ENCODE data around the gene ZNF516.

The ZNF516 gene

GRCh38 chr18:76490670-76491472 lies 4.2 kb downstream of the ZNF516 start:
- Histone ChIP-seq H3K27me3 (ENCODE audit: control insufficient read depth in 1 of 2, insufficient read depth in 1 of 2, low read length in 2 of 2) (no peaks in the 10 kb centered on the region), H3K27ac (ENCODE audit: low read length, poor library complexity, severe bottlenecking) (no peak overlapping the region), H3K14ac (ENCODE audit: low read length in 2 of 2) (peak overlapping the region in 1 of 2 experiments; percentile 75), H3K23ac (ENCODE audit: low read length in 2 of 2) (peak overlapping the region in 1 of 2 experiments; percentile 23), H4K8ac (ENCODE audit: low read length) (no peak overlapping the region), H3K4me1 (ENCODE audit: control insufficient read depth, insufficient read depth, low read depth, low read length) (peaks cover 23% of the 10 kb centered on the region), H3K4me3 (ENCODE audit: insufficient read depth in 1 of 2, low read depth in 1 of 2, low read length in 2 of 2) (peak overlapping the region; percentile 76 to 87), H3K9me3 (ENCODE audit: control insufficient read depth, low read length) (no peaks in the 10 kb centered on the region), H3K9ac (ENCODE audit: low read length) (peak overlapping the region; percentile 92), H2BK120ac (ENCODE audit: low read depth, low read length) (no peak overlapping the region), H3K79me1 (replicated peaks; ENCODE audit: low read length, poor library complexity, severe bottlenecking) (peaks cover 8% of the 10 kb centered on the region), H3K4me2 (ENCODE audit: low read length, poor library complexity, severe bottlenecking) (peak overlapping the region; percentile 97), H2AK5ac (ENCODE audit: low read length, severe bottlenecking) (peak overlapping the region; percentile 51), H3K36me3 (ENCODE audit: control insufficient read depth in 1 of 2, insufficient read depth in 2 of 2, low read depth in 1 of 2, low read length in 2 of 2) (no peaks in the 10 kb centered on the region), H2BK15ac (ENCODE audit: low read depth, poor library complexity, severe bottlenecking) (peak overlapping the region; percentile 46), H2BK5ac (ENCODE audit: low read depth, low read length, poor library complexity, severe bottlenecking) (no peak overlapping the region), H2BK12ac (ENCODE audit: low read length in 2 of 2) (no peak overlapping the region), H3K18ac (ENCODE audit: low read depth in 1 of 2, low read length in 2 of 2) (peak overlapping the region; percentile 77 to 85), H3K4ac (ENCODE audit: low read depth in 1 of 2, low read length in 2 of 2) (peak overlapping the region; percentile 24 to 47), H2AFZ (ENCODE audit: low read depth, low read length) (no peak overlapping the region), H4K91ac (ENCODE audit: low read length) (peak overlapping the region; percentile 11)
- 4% methylated on average over 28 of the region's 73 CpGs for WGBS
- DNase-seq: peak; percentile 56

- peaks cover 12% of the 10 kb centered on the region for H3K79me1 ChIP-seq (replicated peaks; ENCODE audit: low read length, poor library complexity, severe bottlenecking)
- no peak overlapping the region for H3K4ac ChIP-seq (ENCODE audit: low read depth in 1 of 2, low read length in 2 of 2)
- no peaks in the 10 kb centered on the region for H3K27me3 ChIP-seq (ENCODE audit: control insufficient read depth in 1 of 2, insufficient read depth in 1 of 2, low read length in 2 of 2)
- peaks cover 20% of the 10 kb centered on the region for H3K4me1 ChIP-seq (ENCODE audit: control insufficient read depth, insufficient read depth, low read depth, low read length)
- peak overlapping the region; percentile 78 for H3K4me2 ChIP-seq (ENCODE audit: low read length, poor library complexity, severe bottlenecking)
- H3K23ac ChIP-seq (ENCODE audit: low read length in 2 of 2): no peak overlapping the region
- H2BK12ac ChIP-seq (ENCODE audit: low read length in 2 of 2): no peak overlapping the region
- H3K4me3 ChIP-seq (ENCODE audit: insufficient read depth in 1 of 2, low read depth in 1 of 2, low read length in 2 of 2): peak overlapping the region in 1 of 2 experiments; percentile 87
- H4K91ac ChIP-seq (ENCODE audit: low read length): no peak overlapping the region
- H2AFZ ChIP-seq (ENCODE audit: low read depth, low read length): no peak overlapping the region
- no peak overlapping the region for H4K8ac ChIP-seq (ENCODE audit: low read length)
- no peak overlapping the region for H3K27ac ChIP-seq (ENCODE audit: low read length, poor library complexity, severe bottlenecking)
- no peak overlapping the region for H2AK5ac ChIP-seq (ENCODE audit: low read length, severe bottlenecking)
- no peak overlapping the region for H2BK120ac ChIP-seq (ENCODE audit: low read depth, low read length)
- peak overlapping the region; percentile 92 for H3K9ac ChIP-seq (ENCODE audit: low read length)
- peaks cover 0 to 3% of the 10 kb centered on the region in 2 experiments for H3K36me3 ChIP-seq (ENCODE audit: control insufficient read depth in 1 of 2, insufficient read depth in 2 of 2, low read depth in 1 of 2, low read length in 2 of 2)
- no peak for DNase-seq
- no peaks in the 10 kb centered on the region for H3K9me3 ChIP-seq (ENCODE audit: control insufficient read depth, low read length)
- no peak overlapping the region for H3K14ac ChIP-seq (ENCODE audit: low read length in 2 of 2)
- H2BK5ac ChIP-seq (ENCODE audit: low read depth, low read length, poor library complexity, severe bottlenecking): no peak overlapping the region
- WGBS: 43% methylated on average over 1 of the region's 5 CpGs
- H3K18ac ChIP-seq (ENCODE audit: low read depth in 1 of 2, low read length in 2 of 2): no peak overlapping the region
- H2BK15ac ChIP-seq (ENCODE audit: low read depth, poor library complexity, severe bottlenecking): no peak overlapping the region
Observed at GRCh38 chr18:76490033-76490432, 5.0 kb downstream of the ZNF516 start.

- peaks cover 12% of the 10 kb centered on the region for H3K79me1 ChIP-seq (replicated peaks; ENCODE audit: low read length, poor library complexity, severe bottlenecking)
Observed at GRCh38 chr18:76489081-76489480, 6.0 kb downstream of the ZNF516 start.

GRCh38 chr18:76488190-76488589 lies 6.9 kb downstream of the ZNF516 start:
- no peak overlapping the region for H2AK5ac ChIP-seq (ENCODE audit: low read length, severe bottlenecking)
- no peak overlapping the region for H2BK5ac ChIP-seq (ENCODE audit: low read depth, low read length, poor library complexity, severe bottlenecking)
- H2AFZ ChIP-seq (ENCODE audit: low read depth, low read length): no peak overlapping the region
- peak overlapping the region; percentile 28 for H4K8ac ChIP-seq (ENCODE audit: low read length)
- H3K79me1 ChIP-seq (replicated peaks; ENCODE audit: low read length, poor library complexity, severe bottlenecking): peaks cover 20% of the 10 kb centered on the region
- H3K14ac ChIP-seq (ENCODE audit: low read length in 2 of 2): no peak overlapping the region
- H4K91ac ChIP-seq (ENCODE audit: low read length): peak overlapping the region; percentile 62
- no peaks in the 10 kb centered on the region for H3K27me3 ChIP-seq (ENCODE audit: control insufficient read depth in 1 of 2, insufficient read depth in 1 of 2, low read length in 2 of 2)
- peaks cover 26% of the 10 kb centered on the region for H3K4me1 ChIP-seq (ENCODE audit: control insufficient read depth, insufficient read depth, low read depth, low read length)
- H3K27ac ChIP-seq (ENCODE audit: low read length, poor library complexity, severe bottlenecking): no peak overlapping the region
- H3K23ac ChIP-seq (ENCODE audit: low read length in 2 of 2): no peak overlapping the region
- no peak overlapping the region for H2BK120ac ChIP-seq (ENCODE audit: low read depth, low read length)
- peak overlapping the region; percentile 42 for H3K4me2 ChIP-seq (ENCODE audit: low read length, poor library complexity, severe bottlenecking)
- 59% methylated on average over 8 of the region's 9 CpGs for WGBS
- H3K4ac ChIP-seq (ENCODE audit: low read depth in 1 of 2, low read length in 2 of 2): no peak overlapping the region
- no peak overlapping the region for H2BK15ac ChIP-seq (ENCODE audit: low read depth, poor library complexity, severe bottlenecking)
- H3K9me3 ChIP-seq (ENCODE audit: control insufficient read depth, low read length): no peaks in the 10 kb centered on the region
- H3K9ac ChIP-seq (ENCODE audit: low read length): peak overlapping the region; percentile 92
- H3K36me3 ChIP-seq (ENCODE audit: control insufficient read depth in 1 of 2, insufficient read depth in 2 of 2, low read depth in 1 of 2, low read length in 2 of 2): peaks cover 5 to 11% of the 10 kb centered on the region in 2 experiments
- H3K4me3 ChIP-seq (ENCODE audit: insufficient read depth in 1 of 2, low read depth in 1 of 2, low read length in 2 of 2): peak overlapping the region in 1 of 2 experiments; percentile 38
- DNase-seq: no peak
- no peak overlapping the region for H2BK12ac ChIP-seq (ENCODE audit: low read length in 2 of 2)
- H3K18ac ChIP-seq (ENCODE audit: low read depth in 1 of 2, low read length in 2 of 2): no peak overlapping the region

More at GRCh38 chr18:76489081-76489480, 6.0 kb downstream of the ZNF516 start:
- DNase-seq: no peak
- 89% methylated on average over 3 of the region's 4 CpGs for WGBS
- no peak overlapping the region for H3K14ac ChIP-seq (ENCODE audit: low read length in 2 of 2)
- no peak overlapping the region for H3K27ac ChIP-seq (ENCODE audit: low read length, poor library complexity, severe bottlenecking)
- no peak overlapping the region for H3K4ac ChIP-seq (ENCODE audit: low read depth in 1 of 2, low read length in 2 of 2)
- H2BK12ac ChIP-seq (ENCODE audit: low read length in 2 of 2): no peak overlapping the region
- no peak overlapping the region for H3K18ac ChIP-seq (ENCODE audit: low read depth in 1 of 2, low read length in 2 of 2)
- H4K91ac ChIP-seq (ENCODE audit: low read length): no peak overlapping the region
- H3K9ac ChIP-seq (ENCODE audit: low read length): peak overlapping the region; percentile 92
- no peak overlapping the region for H3K4me2 ChIP-seq (ENCODE audit: low read length, poor library complexity, severe bottlenecking)
- H2AFZ ChIP-seq (ENCODE audit: low read depth, low read length): no peak overlapping the region
- H2BK120ac ChIP-seq (ENCODE audit: low read depth, low read length): no peak overlapping the region
- no peaks in the 10 kb centered on the region for H3K9me3 ChIP-seq (ENCODE audit: control insufficient read depth, low read length)
- peaks cover 0 to 6% of the 10 kb centered on the region in 2 experiments for H3K36me3 ChIP-seq (ENCODE audit: control insufficient read depth in 1 of 2, insufficient read depth in 2 of 2, low read depth in 1 of 2, low read length in 2 of 2)
- H3K23ac ChIP-seq (ENCODE audit: low read length in 2 of 2): no peak overlapping the region
- no peak overlapping the region for H2BK15ac ChIP-seq (ENCODE audit: low read depth, poor library complexity, severe bottlenecking)
- no peak overlapping the region for H2AK5ac ChIP-seq (ENCODE audit: low read length, severe bottlenecking)
- peak overlapping the region in 1 of 2 experiments; percentile 38 for H3K4me3 ChIP-seq (ENCODE audit: insufficient read depth in 1 of 2, low read depth in 1 of 2, low read length in 2 of 2)
- no peaks in the 10 kb centered on the region for H3K27me3 ChIP-seq (ENCODE audit: control insufficient read depth in 1 of 2, insufficient read depth in 1 of 2, low read length in 2 of 2)
- peaks cover 20% of the 10 kb centered on the region for H3K4me1 ChIP-seq (ENCODE audit: control insufficient read depth, insufficient read depth, low read depth, low read length)
- no peak overlapping the region for H2BK5ac ChIP-seq (ENCODE audit: low read depth, low read length, poor library complexity, severe bottlenecking)
- no peak overlapping the region for H4K8ac ChIP-seq (ENCODE audit: low read length)
